Activated CD4-positive, alpha-beta T cell treated with anti-CD3 and anti-CD28 coated beads, Interleukin-2, amount 50 U/mL, for 24 hours (primary cell): Measurements from ENCODE around the gene ATP13A2.

Source experiments
- DNase-seq, 2 donors: peaks; one replicate each; pipeline ENCODE4 v3.0.0-alpha.2; 2020; ENCODE audit warnings: low read depth in 1 of 2, low spot score in 1 of 2

Gene ATP13A2

DNA sequence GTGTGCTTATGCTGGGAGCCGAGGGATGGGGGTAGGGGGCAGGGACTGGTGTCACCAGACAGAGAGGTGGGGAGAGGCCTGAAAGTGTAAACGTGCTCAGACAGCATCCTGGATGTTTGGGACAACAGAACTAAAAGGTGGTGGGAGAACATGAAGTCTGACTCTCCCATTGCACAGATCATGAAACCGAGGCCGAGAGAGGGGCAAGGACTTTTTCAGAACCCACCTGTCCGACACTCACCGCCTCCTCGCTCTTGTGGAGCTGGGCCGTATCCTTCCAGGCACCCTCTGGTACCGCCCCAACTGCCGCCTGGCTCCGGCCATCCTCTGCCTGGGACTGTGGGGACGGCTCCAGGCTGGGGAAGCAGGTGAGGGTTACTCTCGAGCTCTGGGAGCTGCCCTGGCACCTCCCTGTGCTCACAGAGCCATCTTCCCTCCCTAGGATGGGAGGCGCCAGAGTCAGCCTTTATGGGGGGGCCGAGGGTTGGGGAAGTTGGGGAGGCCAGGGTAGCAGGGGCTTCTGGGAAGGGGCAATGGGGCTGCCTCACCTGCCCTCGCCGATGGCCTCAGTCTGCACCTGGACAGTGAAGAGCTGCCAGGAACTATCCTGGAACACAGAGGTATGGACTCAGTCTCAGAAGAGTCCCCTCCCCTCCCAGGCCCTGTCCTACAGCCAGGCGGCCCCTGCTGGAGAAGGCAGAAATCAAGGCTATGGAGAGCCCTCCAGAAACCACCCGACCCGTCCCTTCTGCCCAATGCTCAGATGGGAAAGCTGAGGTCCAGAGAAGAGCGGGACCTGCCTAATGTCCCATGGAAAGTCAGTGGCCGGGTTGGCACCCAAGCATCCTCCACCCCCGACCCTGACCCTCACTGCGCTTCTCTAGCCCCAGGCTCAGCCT is 7.0 kb downstream of the ATP13A2 start:
- DNase-seq = no peak

DNA sequence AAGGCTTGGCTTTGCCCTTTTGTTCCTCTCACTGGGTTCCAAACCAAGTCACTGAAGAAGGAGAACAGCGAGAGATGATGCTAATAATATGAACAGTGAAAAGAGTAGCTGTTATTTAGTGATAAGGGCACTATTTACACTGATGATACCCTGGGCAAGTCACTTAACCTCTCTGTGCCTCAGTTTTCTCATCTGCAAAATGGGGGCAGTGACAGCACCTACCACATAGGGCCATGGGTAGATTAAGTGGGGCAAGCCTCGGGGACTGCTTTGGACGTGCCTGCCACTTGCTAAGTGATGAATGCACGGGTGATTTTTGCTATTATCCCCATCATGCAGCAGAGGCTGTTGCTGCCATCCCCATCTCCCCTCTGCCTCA is 9.2 kb downstream of the ATP13A2 start:
- no peak for DNase-seq

DNA sequence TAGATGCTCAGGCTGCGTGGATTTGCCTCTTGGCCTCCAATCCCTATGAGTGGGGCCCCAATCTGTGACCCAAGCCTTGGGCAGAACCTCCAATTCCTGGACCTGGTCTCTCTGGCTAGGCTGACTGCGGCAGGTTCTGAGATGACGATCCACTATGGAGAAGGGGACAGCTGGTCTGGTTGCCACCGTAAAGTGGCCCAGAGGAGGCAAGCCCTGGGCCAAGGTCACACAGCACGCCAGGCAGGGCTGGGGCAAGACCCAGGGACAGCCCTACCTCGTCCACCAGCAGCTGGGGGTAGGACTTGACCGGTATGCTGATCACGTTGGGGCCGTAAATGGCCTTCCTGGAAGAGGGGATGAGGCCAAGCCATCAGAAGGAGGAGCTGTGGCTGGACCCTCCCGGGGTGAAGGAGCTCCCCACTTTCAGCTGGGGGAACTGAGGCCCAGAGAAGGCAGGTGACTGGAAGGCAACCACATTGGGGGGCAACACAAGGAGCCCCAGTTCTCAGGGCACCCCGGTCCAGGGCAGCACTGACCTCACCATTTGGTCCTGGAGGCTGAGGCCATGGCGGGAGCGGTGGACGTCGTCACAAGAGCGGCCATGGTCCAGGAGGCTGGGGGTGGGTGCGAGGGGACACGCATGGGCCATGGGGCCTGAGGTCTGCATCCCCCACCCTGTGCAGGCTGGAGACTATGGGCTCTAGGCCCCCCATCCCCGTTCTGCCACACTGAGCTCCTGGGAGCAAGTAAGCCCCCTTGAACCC is 9.8 kb downstream of the ATP13A2 start:
- DNase-seq = no peak

DNA sequence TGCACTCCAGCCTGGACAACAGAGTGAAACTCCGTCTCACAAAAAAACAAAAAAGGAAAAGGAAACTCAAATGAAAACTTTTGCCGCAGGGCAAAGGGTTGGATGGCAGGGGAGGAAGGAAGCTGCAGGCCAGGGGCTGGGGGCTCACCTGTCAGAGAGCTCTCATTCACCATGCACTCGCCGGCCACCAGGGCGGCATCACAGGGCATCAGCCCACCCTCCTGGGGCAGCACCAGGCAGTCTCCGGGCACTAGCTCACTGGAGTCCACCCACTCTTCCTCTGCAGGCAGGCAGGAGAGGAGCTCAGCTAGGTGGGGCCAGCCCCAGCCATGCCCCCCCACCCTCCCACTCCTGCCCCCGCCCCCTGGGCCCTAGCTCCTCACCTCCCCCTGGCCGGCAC is 11.9 kb downstream of the ATP13A2 start:
- DNase-seq = no peak

DNA sequence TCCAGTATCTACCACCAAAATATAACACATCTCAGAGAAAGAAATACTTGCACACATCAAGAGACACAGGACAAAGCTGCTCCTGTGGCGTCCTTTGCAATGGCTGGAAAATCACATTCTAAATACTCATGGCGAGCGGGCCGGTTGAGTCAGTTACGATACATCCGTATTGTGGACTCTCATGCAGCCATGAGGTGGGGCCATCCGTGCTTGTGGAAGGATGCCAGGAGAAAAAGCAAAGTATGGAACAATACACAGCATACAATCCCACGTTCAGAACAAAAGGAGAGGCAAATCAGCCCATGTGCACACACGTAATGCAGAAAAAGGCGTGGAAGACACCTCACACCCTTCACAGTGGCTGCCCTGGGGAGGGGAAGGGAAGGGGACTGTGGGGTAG is 13.1 kb downstream of the ATP13A2 start:
- DNase-seq = no peak

DNA sequence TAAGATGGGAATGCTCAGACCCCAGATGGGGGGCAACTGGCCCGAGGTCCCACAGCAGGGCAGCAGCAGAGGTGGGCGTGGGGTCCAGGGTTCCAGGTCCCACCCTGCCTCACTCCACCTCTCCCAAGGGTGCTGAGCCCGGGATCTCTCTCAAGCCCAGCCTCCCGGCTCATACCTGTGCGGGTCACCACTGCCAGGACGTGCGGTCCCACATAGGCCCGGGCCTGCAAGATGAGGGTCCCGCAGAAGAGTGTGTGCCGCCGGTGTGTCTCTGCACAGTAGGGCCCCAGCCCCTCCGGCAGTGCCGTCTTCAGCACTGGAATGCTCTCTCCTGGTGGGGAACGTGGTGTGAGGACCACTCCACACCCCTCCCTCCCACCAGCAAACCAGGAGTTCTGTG is 14.9 kb downstream of the ATP13A2 start:
- DNase-seq = no peak

DNA sequence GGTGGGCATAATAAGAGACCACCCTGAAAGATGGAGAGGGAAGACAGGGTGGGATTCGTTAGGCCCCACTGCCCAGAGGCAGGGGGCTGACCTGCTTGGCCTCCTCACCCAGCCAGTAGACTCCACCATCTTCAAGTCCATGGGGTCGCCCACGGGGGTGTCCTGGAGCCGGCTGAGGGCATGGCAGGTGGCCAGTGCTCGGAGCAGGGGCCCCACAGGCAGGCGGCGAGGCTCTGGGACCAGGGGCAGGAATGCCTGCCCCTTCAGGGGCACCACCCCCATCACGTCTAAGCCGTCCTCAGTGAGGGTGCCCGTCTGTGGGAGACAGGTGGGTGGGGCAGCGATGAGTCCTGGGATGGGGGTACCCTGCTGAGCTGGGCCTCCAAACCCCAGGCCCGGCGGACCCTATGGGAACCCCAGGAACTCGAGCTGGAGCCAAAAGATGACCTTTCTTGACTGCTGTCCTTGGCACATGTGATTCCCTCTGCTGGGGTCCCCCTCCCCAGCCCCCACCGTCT is 18.1 kb downstream of the ATP13A2 start:
- DNase-seq = no peak

DNA sequence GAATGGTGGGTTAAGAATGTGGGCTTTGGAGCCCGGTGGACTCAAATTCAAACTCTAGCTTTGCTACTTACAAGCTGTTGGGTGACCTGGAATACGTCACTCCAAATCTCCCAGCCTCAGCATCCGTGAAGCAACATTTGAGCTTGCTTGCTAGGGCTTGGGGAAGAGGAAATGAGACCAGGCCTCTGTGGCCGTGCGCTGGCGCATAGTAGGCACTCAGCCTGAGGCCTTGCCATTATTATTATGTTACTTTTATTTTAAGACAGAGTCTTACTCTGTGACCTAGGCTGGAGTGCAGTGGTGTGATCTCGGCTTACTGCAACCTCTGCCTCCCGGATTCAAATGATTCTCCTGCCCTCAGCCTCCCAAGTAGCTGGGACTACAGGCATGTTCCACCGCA is 19.1 kb downstream of the ATP13A2 start:
- DNase-seq = no peak

DNA sequence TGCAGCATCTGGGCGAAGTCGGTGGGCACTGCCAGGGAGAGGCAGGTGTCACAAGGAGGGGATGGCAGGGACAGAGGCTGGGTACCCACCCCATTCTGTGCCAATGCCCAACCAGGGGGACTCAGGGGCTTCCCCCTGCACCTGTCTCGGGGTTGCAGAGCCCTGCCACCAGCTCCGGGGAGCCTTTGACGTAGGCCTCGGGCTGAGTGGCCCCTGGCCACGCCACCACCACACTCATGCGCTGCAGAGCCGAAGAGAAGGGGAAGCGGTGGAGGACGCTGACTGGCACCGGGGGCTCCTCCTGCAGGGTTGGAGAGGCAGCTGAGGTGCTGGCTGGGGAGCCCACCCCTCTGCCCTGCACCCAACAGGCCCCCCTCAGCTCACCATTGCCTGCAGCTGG is 19.6 kb downstream of the ATP13A2 start:
- DNase-seq = no peak

DNA sequence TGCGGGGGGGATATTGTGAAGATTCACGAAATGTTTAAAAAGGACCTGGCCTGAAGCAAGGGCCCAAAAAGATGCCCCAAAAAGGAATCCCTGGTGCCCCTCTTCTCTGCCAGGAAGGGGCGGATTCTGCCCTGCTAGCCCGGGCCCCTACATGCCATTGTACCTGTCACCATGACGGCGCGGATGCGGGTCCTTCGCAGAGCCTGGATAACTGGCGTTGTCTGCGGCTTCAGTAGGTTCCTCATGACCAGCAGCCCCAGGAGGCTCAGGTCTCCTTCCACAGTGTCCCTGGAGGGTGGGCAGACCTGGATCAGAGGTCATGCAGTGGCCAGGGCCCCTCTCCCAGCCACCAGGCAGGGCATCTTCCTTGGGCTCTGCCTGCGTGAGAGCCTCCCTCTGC is 20.2 kb downstream of the ATP13A2 start:
- no peak for DNase-seq

DNA sequence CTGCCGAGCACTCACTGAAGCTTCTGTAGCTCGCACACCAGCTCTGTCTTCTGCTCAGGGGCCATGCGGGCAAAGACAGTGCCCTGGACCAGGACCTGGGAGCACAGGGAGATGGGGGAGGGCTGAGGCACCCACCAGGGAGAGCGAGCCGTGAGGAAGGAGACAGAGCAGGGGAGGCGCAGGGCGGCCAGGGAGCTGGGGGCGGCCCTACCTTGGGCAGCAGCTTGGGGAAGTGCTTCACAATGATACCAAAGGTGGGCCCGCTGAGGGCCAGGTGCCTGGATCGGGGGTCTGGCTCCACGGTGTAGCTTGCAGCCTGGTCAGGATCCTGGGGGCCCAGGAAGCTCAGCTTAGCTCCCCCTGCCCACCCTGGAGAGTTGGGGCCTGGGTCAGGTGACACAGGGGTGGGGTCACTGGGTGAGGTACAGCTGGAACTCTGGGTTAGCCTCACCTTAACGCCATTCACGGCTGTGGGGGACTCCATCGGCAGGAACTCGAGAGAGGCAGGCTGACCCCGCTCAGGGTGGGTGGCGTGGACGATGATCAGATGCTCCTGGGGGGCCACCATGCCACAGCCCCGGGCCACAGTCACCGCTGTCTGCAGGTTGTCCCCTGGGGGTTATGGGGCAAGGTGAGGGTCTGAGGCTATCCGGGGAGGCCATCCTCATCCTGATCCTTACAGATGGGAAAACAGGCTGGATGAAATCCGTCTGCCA is 21.9 kb downstream of the ATP13A2 start:
- DNase-seq = no peak

DNA sequence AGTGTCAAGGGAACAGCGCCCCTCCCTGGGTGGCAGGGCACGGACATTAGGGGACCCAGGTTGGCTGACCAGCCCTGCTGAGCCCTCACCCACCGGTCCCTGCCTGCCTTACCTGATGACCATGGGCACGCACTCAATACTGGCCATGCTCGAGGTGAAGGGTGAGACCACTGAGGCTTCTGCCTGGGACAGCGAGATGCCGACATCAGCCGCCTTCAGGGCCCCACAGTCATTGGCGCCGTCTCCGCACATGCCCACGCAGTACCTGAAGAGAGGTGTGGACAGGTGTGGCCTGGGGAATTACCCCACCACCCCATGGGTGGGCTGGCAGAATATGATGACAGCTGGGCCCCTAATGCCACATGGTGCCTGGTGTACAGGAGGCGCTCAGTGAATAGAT is 23.5 kb downstream of the ATP13A2 start:
- DNase-seq = no peak

DNA sequence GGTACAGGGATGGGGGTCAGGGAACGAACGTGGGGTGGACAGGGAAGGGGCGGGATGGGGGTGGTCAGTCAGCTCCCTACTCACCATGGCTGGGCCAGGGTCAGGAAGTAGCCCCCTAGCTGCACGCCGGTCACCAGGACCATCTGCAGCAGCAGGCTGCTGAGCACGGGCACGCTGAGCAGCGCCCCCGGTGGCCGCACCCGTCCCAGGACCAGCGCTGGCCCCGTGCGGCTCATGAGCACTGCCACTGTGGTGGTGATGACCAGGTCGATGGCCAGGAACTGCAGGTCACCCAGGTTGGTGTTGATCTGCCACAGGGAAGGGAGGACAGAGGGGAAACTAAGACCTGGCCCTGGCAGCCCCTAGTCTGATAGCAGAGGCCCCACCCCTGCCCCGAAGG is 24.8 kb downstream of the ATP13A2 start:
- DNase-seq = no peak

DNA sequence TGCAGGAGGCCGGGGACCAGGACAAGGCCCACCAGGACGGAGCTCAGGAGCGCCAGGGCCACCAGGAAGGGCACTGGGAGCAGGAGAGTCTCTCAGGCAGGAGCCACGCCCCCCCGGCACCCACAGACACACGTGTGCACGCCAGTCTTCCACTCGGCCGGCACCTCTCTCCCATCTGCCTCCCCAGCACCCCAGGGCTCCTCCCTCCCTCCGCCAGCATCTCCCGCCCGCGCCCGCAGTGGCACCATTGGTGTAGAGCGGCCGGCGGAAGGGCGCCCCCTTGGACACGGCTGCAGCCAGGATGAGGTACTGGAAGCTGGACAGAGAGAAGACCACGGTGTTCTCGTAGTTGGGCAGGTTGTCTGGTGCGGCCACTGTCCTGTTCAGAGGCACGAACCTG is 25.2 kb downstream of the ATP13A2 start:
- DNase-seq = no peak

DNA sequence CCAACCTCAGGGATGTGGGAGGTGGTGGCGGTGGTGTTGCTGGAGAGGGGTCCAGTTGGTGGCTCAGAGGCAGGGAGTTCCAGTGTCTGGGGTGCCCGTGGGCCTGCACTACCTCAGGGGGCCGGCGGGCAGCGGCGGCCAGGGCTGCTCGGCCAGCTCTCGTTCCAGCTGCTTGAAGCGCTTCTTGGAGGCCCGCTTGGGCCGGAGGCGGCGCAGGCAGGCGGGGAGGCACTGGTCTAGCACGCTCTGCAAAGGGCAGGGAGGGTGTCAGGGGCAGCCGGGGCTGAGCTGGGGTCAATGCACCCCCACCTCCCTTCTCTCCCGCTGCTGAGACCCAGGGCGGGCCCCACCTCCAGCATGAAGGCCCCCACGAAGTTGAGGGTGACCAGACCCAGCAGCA is 25.6 kb downstream of the ATP13A2 start:
- no peak for DNase-seq

DNA sequence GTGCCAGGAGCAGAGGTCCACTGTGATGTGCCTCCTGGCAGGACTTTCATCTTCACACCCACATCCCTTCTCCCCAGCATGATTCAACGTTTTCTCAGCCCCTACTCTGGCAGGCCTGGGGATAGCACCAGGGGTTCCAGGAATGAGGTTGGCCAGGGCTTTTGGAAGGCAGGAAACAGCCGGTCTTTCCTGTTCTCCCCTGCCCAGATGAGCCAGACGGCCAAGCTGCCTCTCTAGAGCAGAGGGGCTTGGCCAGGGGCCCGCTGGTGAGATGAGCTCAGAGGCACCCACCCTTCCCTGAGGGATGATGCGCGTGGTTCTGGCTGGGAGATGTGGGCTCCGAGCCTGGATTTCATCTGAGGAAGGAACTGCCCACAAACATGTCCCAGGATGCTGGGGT is 27.0 kb downstream of the ATP13A2 start:
- DNase-seq = no peak

DNA sequence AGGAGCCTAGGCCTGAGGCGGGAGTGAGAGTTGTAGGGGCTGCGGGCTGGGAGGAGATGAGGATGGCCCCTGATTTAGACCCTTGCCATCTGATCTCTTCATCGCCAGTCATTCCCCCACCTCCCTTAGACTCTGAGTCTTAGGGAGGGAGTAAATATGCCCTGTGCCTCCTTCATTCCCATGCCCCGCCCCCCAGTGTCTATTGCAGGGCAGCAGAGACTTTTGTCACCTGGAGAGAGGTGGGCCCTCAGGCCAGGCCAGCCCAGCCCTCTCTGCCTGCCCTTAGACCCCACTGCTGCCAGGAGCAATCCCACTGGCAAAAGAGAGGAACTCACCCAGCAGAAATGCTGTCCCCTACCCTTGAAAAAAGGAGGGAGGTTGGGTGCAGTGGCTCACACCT is 28.1 kb downstream of the ATP13A2 start:
- no peak for DNase-seq

DNA sequence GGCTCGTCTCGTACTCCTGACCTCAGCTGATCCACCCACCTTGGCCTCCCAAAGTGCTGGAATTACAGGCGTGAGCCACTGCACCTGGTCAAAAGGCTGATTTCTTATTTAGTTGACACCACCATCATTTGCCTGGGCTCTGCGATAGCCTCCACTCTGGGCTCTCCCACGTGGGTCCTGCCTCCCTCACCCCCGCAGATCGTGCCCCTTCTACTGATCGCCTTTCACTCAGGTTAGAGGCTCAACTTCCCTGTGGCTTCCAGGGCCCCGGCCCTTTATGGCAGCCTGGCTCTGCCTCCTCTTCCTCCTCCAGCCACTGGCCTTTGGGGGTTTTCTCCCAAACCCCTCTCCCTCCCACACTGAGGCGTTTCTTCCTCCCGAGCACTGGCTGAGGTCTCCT is 28.8 kb downstream of the ATP13A2 start:
- DNase-seq = no peak

DNA sequence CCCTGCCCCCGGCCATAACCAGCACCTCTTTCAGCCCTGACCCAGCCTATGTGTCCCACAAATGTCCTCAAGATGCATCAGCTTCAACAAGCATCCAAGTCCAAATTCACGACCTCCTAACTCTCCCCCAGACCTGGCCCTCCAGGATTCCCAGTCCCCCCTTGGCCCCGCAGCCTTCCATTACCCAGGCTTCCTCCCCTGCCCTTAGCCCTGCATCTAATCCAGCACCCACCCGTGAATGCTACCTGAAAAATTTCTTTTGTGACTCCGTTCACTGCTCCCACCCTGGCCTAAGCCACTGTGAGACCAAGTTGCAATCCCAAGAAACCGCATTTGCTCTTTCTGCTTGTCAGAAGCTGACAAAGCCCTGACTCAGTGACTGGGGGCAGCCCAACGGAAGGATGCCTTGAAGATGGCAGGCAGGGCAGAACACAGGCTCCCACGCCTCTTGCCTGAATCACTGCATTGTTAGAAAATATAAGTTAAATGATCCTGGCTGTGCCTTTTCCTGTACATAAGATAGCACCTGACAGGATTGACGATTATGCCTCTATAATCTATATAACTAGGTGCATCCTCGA is 30.4 kb downstream of the ATP13A2 start:
- DNase-seq = no peak

DNA sequence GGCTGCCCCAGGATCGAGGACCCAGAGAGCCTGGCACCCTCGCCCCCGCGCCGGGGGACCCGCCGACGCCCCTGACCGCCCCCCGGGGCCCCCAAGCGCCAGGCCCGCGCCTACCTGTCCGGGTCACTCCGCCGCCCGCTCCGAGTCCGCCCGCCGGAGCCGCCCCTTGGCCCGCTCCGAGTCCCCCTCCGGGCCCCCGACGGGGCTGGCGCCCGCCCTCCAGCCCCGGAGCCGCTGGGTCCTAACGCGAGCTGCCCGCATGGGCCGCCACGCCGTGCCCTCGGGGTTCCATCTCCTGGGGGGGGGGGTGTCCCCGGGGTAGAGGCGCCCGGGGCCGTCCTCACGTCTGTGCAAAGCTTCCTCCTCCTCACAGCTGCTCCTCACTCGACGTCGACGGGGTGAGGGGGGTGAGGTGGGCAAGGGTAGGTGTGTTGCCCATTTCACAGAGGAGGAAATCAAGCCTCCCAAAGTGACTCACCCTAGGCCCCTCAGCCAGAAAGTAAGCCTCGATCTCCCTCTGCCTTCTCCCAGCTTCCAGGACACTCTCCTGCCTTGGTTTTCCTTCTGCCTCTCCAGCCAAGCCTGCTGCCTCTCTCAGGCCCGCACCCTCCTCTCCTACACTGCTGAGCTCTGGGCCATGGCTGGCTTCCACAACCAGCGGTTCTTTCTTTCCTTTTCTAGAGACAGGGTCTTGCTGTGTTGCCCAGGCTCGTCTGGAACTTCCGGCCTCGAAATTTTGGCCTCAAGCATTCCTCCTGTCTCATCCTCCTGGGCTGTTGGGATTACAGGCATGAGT is 31.1 kb downstream of the ATP13A2 start, which contains the start of gene MFAP2:
MFAP2 (minus strand) TSS at position 148 of the 796 bp plus-strand sequence. CDS start 2,347 bp downstream, outside the sequence.
- no peak for DNase-seq
